ENCODE results near the gene SLC38A7.
"Not testable (repeated sequence)": the region's sequence is repeated elsewhere in the genome, so short reads cannot be mapped to it uniquely, and the experiment has no call there.

SLC38A7 gene

DNA sequence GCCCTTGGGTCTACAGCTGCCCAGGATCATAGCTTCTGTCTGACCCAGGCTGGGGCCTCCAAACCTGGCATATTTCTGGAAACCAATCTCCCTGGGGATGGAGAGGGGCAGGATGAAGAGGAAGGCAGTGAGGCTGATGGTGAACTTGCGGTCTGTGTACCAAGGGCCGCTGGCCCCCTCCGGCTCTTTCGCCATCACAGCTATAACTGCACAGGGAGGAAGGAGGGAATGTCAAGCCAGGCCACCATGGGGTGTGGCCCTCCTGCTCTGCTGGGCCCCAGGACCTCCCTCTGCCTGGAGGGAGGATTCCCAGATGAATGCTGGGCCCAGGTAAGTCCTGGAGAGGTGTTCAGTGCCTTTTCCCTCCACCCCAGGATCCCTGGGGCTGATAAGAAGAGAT, 6.3 kb downstream of the SLC38A7 start:
- DNase-seq: no peak

- DNase-seq: no peak
Observed at GRCh38 chr16:58670946-58671583, 13.5 kb downstream of the SLC38A7 start.

- DNase-seq: no peak
Observed at GRCh38 chr16:58670177-58670576, 14.4 kb downstream of the SLC38A7 start.

DNA sequence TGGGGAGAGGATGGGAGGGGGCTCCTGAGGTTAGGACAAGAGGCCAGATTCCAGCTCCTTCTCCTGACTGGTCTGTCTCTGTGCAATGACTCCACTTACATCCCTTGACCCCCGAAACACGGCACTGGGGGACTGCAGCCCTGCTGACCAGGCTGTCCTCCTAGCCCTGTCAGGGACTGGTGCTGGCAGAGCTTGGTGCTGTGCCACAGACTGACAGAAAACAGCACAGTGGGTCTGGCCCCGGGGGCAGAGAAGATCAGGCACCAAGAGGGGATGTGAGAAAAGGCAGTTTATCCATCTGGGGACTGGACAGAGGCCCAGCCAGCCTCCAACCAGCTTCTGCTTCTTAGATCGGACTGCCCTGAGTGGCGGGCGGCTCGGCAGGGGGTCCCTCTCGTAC, 19.4 kb downstream of the SLC38A7 start:
- no peak for DNase-seq

DNA sequence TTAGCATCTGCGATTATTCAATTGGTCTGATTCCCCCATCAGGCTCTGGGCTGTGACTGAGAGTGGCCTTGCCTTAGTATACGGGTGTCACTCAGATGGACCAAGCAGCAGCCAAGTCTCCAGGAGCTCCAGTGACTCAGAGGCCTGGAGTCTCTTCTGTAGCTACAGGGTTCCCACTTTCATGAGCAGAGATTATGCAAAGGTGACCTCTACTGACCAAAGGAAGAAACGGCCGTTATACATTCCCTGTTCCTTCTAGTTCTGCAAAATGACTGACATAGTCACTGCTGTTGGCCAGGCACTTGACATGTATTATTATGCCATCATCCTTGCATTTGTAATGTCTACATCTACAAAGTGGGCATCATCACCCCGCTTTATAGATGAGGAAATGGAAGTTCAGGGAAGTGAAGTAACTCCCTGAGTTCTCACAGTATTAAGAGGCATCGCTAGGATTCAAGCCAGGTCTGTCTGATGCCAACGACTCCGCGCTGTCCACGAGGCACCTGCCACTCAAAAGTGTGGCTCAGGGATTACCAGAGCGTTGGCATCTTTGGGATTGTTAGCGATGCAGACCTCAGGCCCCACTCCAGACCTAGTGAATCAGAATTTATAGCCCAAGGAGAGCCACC, 23.3 kb downstream of the SLC38A7 start:
- DNase-seq: peak; percentile 88

DNA sequence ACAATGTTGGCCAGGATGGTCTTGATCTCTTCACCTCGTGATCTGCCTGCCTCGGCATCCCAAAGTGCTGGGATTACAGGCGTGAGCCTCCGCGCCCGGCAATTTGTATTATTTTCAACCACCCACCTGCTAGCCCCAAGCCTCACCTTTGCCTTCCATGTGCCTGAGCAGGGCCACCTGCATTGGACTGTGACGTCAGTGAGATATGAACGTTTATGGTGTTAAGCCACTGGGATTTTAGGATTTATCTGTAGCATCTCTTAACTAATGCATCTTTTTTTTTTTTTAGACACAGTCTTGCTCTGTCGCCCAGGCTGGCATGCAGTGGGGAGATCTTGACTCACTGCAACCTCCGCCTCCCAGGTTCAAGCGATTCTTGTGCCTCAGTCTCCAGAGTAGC, 24.7 kb downstream of the SLC38A7 start:
- not testable (repeated sequence) for DNase-seq

- DNase-seq: peak; percentile 97
Observed at GRCh38 chr16:58658796-58659211, 25.8 kb downstream of the SLC38A7 start.

GRCh38 chr16:58656899-58657298, 27.7 kb downstream of the SLC38A7 start:
- no peak for DNase-seq

DNA sequence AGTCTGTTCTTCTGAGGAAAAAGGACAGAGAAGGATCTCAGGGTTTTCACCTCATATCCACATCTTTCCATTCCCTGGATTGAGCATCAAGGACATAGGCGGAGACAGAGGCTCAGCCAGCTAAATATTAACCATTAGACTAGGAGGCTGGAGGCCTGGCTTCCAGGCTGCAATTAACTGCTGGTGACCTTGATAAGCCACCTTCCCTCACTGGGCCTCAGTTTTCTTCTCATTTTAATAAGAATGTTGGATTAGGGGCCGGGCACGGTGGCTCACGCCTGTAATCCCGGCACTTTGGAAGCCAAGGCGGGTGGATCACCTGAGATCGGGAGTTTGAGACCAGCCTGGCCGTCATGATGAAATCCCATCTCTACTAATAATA, 29.4 kb downstream of the SLC38A7 start:
- DNase-seq: no peak

DNA sequence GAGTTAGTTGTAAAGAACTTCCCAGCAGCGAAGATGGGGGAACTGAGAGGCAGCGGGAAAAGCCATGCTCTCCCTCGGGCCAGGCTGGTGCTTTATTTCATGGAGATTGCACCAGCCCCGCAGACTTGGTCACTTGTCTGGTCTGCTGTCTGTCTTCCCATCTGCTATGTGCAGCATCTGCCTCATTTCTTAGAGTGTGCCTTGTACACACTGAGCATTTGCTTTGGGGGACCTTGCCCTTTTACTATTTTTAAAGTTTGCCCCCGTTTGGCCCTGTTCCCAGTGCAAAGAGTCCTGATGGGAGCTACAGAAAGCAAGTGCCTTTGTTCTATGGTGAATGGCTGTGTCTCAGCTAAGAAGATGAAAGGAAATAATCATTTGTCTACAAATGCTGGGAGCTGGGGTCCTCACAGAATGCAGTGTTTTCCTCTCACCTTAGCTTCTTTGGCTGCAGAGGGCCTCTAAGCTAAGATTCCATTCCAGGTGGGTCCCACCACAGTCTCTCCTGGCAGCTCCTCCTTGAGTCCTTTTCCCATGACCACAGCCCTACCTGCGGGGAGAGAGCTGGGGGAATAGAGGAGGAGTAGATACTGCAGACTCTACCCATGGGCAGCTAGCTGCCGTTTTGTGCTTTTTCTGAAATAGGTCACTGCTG, 29.9 kb downstream of the SLC38A7 start:
- DNase-seq: no peak

DNA sequence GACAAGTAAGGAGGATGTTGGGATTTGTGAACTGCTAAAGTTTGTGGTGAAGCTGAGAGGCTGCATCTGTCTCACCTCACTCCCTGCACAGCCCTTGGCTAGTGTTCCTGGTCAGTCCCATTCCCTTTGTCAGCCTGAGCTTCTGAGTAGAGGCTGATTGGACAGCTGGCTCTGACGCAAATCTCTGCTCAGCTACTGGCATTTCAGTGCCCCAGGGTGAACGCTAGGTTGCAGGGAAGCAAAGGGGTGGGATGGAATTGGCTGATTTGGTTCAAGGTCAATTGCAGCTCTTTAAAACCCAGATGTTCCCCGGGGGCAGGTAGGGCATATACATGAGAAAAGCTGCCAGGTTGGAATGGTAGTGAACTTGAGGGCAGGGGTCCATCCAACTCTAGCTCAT, 31.8 kb downstream of the SLC38A7 start:
- DNase-seq: no peak

DNA sequence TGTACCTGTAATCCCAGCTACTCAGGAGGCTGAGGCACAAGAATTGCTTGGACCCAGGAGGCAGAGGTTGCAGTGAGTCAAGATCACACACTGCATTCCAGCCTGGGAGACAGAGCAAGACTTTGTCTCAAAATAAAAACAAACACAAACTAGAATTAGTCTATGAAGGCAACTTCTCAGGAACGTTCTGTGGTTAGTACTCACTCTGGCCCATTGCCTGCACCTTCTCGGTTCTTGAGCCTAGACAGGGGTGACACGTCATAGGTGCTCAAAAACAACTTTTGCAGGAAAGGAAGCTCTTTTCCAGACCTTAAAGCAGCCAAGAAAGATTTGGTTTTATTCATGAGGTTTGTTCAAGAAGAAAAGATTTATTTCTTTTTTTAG, 32.6 kb downstream of the SLC38A7 start:
- no peak for DNase-seq

- no peak for DNase-seq
Observed at GRCh38 chr16:58649707-58650106, 34.9 kb downstream of the SLC38A7 start.

GRCh38 chr16:58647107-58647506, 37.5 kb downstream of the SLC38A7 start:
- DNase-seq: no peak

GRCh38 chr16:58644765-58645487, 39.6 kb downstream of the SLC38A7 start:
- DNase-seq: no peak

GRCh38 chr16:58644108-58644507, 40.5 kb downstream of the SLC38A7 start:
- no peak for DNase-seq

GRCh38 chr16:58640949-58641348, 43.6 kb downstream of the SLC38A7 start:
- DNase-seq: no peak

DNA sequence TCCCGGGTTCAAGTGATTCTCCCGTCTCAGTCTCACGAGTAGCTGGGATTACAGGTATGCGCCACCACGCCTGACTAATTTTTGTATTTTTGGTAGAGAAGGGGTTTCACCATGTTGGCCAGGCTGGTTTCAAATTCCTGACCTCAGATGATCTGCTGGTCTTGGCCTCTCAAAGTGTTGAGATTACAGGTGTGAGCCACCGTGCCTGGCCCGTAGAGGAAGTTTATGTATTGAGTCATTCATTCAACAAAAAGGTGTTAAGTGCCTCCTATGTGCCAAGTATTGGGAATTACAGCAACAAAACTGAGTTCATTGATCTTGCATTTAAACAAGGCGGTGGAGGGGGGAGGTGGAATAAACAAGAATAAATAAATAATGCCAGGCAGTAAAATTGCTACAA, 44.7 kb downstream of the SLC38A7 start:
- DNase-seq: no peak

- DNase-seq: no peak
Observed at GRCh38 chr16:58639230-58639629, 45.3 kb downstream of the SLC38A7 start.

DNA sequence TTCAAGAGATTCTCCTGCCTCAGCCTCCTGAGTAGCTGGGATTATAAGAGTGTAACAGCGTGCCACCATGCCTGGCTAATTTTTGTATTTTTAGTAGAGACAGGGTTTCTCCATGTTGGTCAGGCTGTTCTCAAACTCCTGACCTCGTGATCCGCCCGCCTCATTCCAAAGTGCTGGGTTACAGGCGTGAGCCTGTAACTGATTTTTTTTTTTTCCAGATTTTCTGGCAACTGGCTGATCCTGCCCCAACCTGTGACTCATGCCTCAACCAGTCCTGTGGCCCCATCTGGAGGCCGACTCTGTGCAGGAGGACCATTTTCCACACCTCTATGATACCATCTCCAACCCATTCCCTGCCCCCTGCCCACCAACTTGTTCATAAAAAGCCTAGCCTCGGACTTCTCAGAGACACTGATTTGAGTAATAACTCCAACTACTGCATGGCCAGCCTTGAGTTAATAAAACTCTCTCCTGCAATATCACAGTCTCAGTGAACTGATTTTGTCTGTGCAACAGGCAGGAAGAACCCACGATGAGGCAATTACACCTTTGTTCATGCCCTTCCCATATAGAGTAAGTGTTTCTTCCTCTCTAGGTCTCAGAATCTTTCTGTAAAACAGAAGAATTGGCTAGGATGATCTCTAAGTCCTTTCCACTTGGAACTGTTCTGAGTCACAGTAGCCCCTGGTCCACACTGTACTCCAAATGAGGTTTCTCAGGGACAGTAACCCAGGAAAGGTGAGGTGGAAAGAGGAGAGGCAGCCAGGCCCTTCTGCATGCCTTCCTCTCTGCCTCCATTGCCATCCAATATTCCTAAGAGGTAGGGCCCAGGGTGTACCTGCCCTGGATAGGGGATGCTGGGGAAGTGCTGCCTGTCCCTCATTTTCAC, 46.2 kb downstream of the SLC38A7 start:
- DNase-seq: peak; percentile 30

- DNase-seq: not testable (repeated sequence)
Observed at GRCh38 chr16:58637021-58637420, 47.5 kb downstream of the SLC38A7 start.

- DNase-seq: peak; percentile 7
Observed at GRCh38 chr16:58636466-58636865, 48.1 kb downstream of the SLC38A7 start.

DNA sequence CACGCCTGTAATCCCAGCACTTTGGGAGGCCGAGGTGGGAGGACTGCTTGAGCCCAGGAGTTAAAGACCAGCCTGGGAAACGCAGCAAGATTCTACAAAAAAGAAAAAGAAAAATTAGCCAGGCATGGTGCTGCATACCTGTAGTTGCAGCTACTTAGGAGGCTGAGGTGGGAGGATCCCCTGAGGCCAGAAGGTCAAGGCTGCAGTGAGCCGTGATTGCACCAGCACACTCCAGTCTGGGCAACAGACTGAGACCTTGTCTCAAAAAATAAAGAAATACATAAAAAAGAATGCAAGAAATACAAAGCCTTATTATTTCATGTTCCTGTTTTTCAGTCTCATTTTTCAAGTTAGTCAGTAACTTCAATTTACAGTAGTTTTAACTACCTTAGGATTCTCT, 49.1 kb downstream of the SLC38A7 start:
- DNase-seq: no peak
